Parathyroid adenoma (tissue), 2 donors: ENCODE measurements around the gene ARHGAP12.

Experiments used
- H2AFZ ChIP-seq: fragments of 300-600 bp; sonication (generic); one replicate; pipeline ENCODE4 v1.7.0; 2017; ENCODE audit warnings: antibody characterized with exemption, mild to moderate bottlenecking
- H3K27ac ChIP-seq: fragments of 300-600 bp; sonication (generic); one replicate; pipeline ENCODE4 v1.7.0; 2017
- H3K27me3 ChIP-seq: fragments of 300-600 bp; sonication (generic); one replicate; pipeline ENCODE4 v1.7.0; 2017; ENCODE audit warnings: low read length; ENCODE audit not compliant: control insufficient read depth, insufficient read depth
- H3K36me3 ChIP-seq: fragments of 300-600 bp; sonication (generic); one replicate; pipeline ENCODE4 v1.7.0; 2017; ENCODE audit warnings: low read length; ENCODE audit not compliant: control insufficient read depth, insufficient read depth
- H3K4me1 ChIP-seq: fragments of 300-600 bp; sonication (generic); one replicate; pipeline ENCODE4 v1.7.0; 2017; ENCODE audit warnings: control low read depth
- H3K4me2 ChIP-seq: fragments of 300-600 bp; sonication (generic); one replicate; pipeline ENCODE4 v1.7.0; 2017; ENCODE audit warnings: low read length
- H3K4me3 ChIP-seq: fragments of 300-600 bp; sonication (generic); one replicate; pipeline ENCODE4 v1.7.0; 2017; ENCODE audit warnings: low read depth, low read length
- H3K79me2 ChIP-seq: fragments of 300-600 bp; sonication (generic); one replicate; pipeline ENCODE4 v1.7.0; 2017; ENCODE audit warnings: control low read depth
- H3K9ac ChIP-seq: fragments of 300-600 bp; sonication (generic); one replicate; pipeline ENCODE4 v1.7.0; 2017; ENCODE audit warnings: mild to moderate bottlenecking
- H3K9me3 ChIP-seq: fragments of 300-600 bp; sonication (generic); one replicate; pipeline ENCODE4 v1.7.0; 2017; ENCODE audit warnings: low read length; ENCODE audit not compliant: control insufficient read depth
- CTCF ChIP-seq: fragments of 300-600 bp; sonication (generic); IDR thresholded peaks from one replicate; pipeline ENCODE4 v1.7.0; 2017; ENCODE audit warnings: antibody characterized with exemption, mild to moderate bottlenecking
- donor health status: primary hyperparathyroidism.

ARHGAP12 gene

GRCh38 chr10:31774928-31775650 is 153.5 kb downstream of the ARHGAP12 start:
- Histone ChIP-seq H3K27me3 (no peaks in the 10 kb centered on the region), H3K9ac (no peak overlapping the region), H3K4me3 (no peak overlapping the region), H3K9me3 (no peaks in the 10 kb centered on the region), H3K4me1 (no peaks in the 10 kb centered on the region), H2AFZ (no peak overlapping the region), H3K27ac (no peak overlapping the region), H3K79me2 (no peaks in the 10 kb centered on the region), H3K36me3 (no peaks in the 10 kb centered on the region), H3K4me2 (no peak overlapping the region)
- TF ChIP-seq CTCF: no peak

- no peak overlapping the region for H3K4me3 ChIP-seq
- H3K36me3 ChIP-seq: no peaks in the 10 kb centered on the region
- no peaks in the 10 kb centered on the region for H3K79me2 ChIP-seq
- no peak overlapping the region for H3K27ac ChIP-seq
- H3K4me2 ChIP-seq: no peak overlapping the region
- TF ChIP-seq CTCF: no peak
- H3K9me3 ChIP-seq: no peaks in the 10 kb centered on the region
- no peaks in the 10 kb centered on the region for H3K4me1 ChIP-seq
- H3K9ac ChIP-seq: no peak overlapping the region
- H2AFZ ChIP-seq: no peak overlapping the region
- H3K27me3 ChIP-seq: no peaks in the 10 kb centered on the region
Observed at GRCh38 chr10:31774299-31774900, 154.2 kb downstream of the ARHGAP12 start.

- Histone ChIP-seq H3K9ac (no peak overlapping the region), H3K27ac (no peak overlapping the region), H3K4me1 (no peaks in the 10 kb centered on the region), H2AFZ (no peak overlapping the region), H3K27me3 (no peaks in the 10 kb centered on the region), H3K36me3 (no peaks in the 10 kb centered on the region), H3K79me2 (no peaks in the 10 kb centered on the region), H3K9me3 (no peaks in the 10 kb centered on the region), H3K4me2 (no peak overlapping the region), H3K4me3 (no peak overlapping the region)
- TF ChIP-seq CTCF: no peak
Observed at GRCh38 chr10:31773749-31774298, 154.8 kb downstream of the ARHGAP12 start.

- peak overlapping the region; percentile 15 for H2AFZ ChIP-seq
- no peak overlapping the region for H3K4me2 ChIP-seq
- H3K27ac ChIP-seq: no peak overlapping the region
- no peak overlapping the region for H3K4me3 ChIP-seq
- H3K79me2 ChIP-seq: no peaks in the 10 kb centered on the region
- no peaks in the 10 kb centered on the region for H3K27me3 ChIP-seq
- H3K9ac ChIP-seq: no peak overlapping the region
- no peak for TF ChIP-seq CTCF
- no peaks in the 10 kb centered on the region for H3K4me1 ChIP-seq
- H3K9me3 ChIP-seq: no peaks in the 10 kb centered on the region
- no peaks in the 10 kb centered on the region for H3K36me3 ChIP-seq
Observed at GRCh38 chr10:31771331-31771831, 157.2 kb downstream of the ARHGAP12 start.
